HG03064 (cell line): Measurements from ENCODE around the gene PCDHGC4.

Source experiments
- ATAC-seq: cut with Tn5 transposase; IDR thresholded peaks from one replicate; pipeline ENCODE4 v1.9.1; 2021; ENCODE audit warnings: low read depth; ENCODE audit not compliant: unreplicated experiment

The PCDHGC4 gene

GRCh38 chr5:141489841-141490240 is 5.0 kb downstream of the PCDHGC4 start:
- no peak for ATAC-seq

- ATAC-seq, result no peak
These were observed 5.4 kb downstream of the PCDHGC4 start for GRCh38 chr5:141490271-141490670.

GRCh38 chr5:141490771-141491170 is 5.9 kb downstream of the PCDHGC4 start:
- ATAC-seq, result no peak

GRCh38 chr5:141491323-141492167 is 6.7 kb downstream of the PCDHGC4 start:
- no peak for ATAC-seq

GRCh38 chr5:141492168-141492885 is 7.5 kb downstream of the PCDHGC4 start:
- no peak for ATAC-seq

GRCh38 chr5:141493500-141494422 is 8.9 kb downstream of the PCDHGC4 start:
- no peak for ATAC-seq

- ATAC-seq, result no peak
These were observed 10.1 kb downstream of the PCDHGC4 start for GRCh38 chr5:141494761-141495452.

GRCh38 chr5:141495453-141495811 is 10.6 kb downstream of the PCDHGC4 start:
- ATAC-seq, result no peak

- ATAC-seq, result no peak
These were observed 11.2 kb downstream of the PCDHGC4 start for GRCh38 chr5:141496038-141496437.

GRCh38 chr5:141501761-141502160 is 16.9 kb downstream of the PCDHGC4 start:
- ATAC-seq, result no peak

GRCh38 chr5:141503681-141504080 is 18.9 kb downstream of the PCDHGC4 start:
- no peak for ATAC-seq

GRCh38 chr5:141504216-141504615 is 19.4 kb downstream of the PCDHGC4 start:
- no peak for ATAC-seq

GRCh38 chr5:141506381-141507155 is 21.7 kb downstream of the PCDHGC4 start:
- ATAC-seq, result no peak

- ATAC-seq, result peak; percentile 39
These were observed 22.7 kb downstream of the PCDHGC4 start for GRCh38 chr5:141507387-141508091.

GRCh38 chr5:141508440-141508797 is 23.6 kb downstream of the PCDHGC4 start:
- ATAC-seq, result no peak

- no peak for ATAC-seq
These were observed 24.2 kb downstream of the PCDHGC4 start for GRCh38 chr5:141508798-141509611.

GRCh38 chr5:141510160-141510559 is 25.3 kb downstream of the PCDHGC4 start:
- no peak for ATAC-seq
